ENCODE measurements around the gene RPS6KB2. TPM values are rescaled to one million over a fixed set of nuclear protein-coding genes. Genes with fewer than 3 reads are reported as not detected.

RPS6KB2 gene
- total and polyA plus RNA-seq, 5 donors: 29.0 to 39.6 (median 29.6) TPM

DNA sequence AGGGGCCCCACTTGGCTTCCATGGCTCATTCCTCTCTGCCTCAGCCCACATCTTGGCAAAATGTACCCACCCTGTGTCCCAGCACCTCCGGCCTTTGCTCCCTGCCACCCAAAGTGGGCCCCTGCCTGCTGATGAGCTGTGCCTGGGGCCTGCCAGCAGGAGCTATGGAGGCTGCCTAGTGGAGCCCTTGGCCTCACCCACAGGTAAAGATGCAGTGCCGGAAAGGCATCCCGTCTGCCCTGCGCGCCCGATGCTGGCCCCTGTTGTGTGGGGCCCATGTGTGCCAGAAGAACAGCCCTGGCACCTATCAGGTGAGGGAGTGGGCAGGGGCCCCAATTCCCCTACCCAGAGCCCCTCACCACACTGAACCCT lies 23.1 kb upstream of the RPS6KB2 start:
- Histone ChIP-seq H3K4me1 (ENCODE audit: control insufficient read depth, insufficient read depth, low read length) (peaks cover 6% of the 10 kb centered on the region), H3K27ac (ENCODE audit: low read length) (no peak overlapping the region), H3K9me3 (ENCODE audit: control insufficient read depth, low read length) (no peaks in the 10 kb centered on the region), H3K4me3 (ENCODE audit: low read length) (no peak overlapping the region), H3K27me3 (ENCODE audit: control insufficient read depth, insufficient read depth) (no peaks in the 10 kb centered on the region)
- ATAC-seq: no peak
- intact Hi-C loops (cut with DNase I): loop anchor here in 1 of 4 donors (10.0 kb wide), 1 partner anchor 100 kb away; the partner anchor contains the start of genes CDK2AP2 and PITPNM1
- WGBS: 89% methylated on average over 6 of the region's 6 CpGs
- peak in 1 of 3 donors; percentile 51 for DNase-seq

DNA sequence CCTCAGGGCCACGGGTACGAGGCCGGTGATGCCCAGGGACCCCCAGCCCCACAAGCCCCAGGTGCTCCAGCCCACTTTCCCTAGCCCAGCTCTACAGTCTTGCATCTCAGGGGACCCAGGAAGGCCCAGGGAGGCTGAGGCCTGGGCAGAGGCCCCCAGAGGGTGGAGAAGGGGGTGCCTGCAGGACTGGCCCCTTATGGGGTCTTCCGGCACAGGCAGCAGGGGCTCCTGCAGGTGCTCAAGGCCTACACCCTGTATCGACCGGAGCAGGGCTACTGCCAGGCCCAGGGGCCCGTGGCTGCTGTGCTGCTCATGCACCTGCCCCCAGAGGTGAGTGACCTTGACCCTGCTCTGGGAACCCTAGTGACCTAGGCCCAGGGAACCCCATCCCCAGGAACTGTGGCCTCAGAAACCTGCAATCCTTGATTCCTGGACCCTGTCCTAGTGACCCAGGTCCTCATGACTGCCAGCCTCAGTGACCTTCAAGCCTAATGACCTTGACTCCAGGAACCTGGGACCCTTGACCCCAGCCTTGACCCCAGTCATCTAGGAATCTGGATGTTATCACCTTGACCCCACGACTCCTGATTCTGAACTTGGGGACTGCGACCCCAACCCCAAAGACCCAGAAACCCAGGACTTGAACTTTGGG lies 22.5 kb upstream of the RPS6KB2 start:
- no peak overlapping the region for H3K4me3 ChIP-seq (ENCODE audit: low read length)
- no peaks in the 10 kb centered on the region for H3K9me3 ChIP-seq (ENCODE audit: control insufficient read depth, low read length)
- ATAC-seq (no peak), DNase-seq (no peak)
- H3K4me1 ChIP-seq (ENCODE audit: control insufficient read depth, insufficient read depth, low read length): peaks cover under 1% of the 10 kb centered on the region
- intact Hi-C loops (cut with DNase I): loop anchor here in 1 of 4 donors (10.0 kb wide), 1 partner anchor 99 kb away; the partner anchor contains the start of genes CDK2AP2 and PITPNM1
- WGBS: 91% methylated on average over 9 of the region's 9 CpGs
- H3K27ac ChIP-seq (ENCODE audit: low read length): no peak overlapping the region
- no peaks in the 10 kb centered on the region for H3K27me3 ChIP-seq (ENCODE audit: control insufficient read depth, insufficient read depth)

DNA sequence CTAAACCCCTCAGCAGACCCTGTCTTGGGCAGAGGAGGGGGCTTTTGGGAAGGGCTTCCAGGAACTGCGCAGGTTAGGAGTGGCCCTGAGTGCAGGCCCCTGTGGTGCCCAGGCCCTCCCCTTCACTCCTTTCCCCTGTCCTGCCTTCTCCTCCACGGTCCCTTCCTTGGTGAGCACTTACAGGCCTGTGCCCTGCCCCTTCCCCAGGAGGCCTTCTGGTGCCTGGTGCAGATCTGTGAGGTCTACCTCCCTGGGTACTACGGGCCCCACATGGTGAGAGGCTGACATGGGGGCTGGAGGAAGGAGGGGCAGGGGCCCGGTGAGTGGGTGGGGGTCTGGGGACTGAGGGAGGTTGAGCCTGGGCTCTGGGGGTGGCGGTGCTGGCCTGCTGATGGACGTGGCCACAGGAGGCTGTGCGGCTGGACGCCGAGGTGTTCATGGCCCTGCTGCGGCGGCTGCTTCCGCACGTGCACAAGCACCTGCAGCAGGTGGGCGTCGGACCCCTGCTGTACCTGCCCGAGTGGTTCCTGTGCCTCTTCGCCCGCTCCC lies 21.8 kb upstream of the RPS6KB2 start:
- Histone ChIP-seq H3K4me3 (ENCODE audit: low read length) (no peak overlapping the region), H3K9me3 (ENCODE audit: control insufficient read depth, low read length) (no peaks in the 10 kb centered on the region), H3K27ac (ENCODE audit: low read length) (no peak overlapping the region), H3K27me3 (ENCODE audit: control insufficient read depth, insufficient read depth) (no peaks in the 10 kb centered on the region), H3K4me1 (ENCODE audit: control insufficient read depth, insufficient read depth, low read length) (no peaks in the 10 kb centered on the region)
- no peak for DNase-seq
- no peak for ATAC-seq
- 81% methylated on average over 18 of the region's 18 CpGs for WGBS
- intact Hi-C loops (cut with DNase I): loop anchor here in 1 of 4 donors (10.0 kb wide), 1 partner anchor 98 kb away; the partner anchor contains the start of genes CDK2AP2 and PITPNM1

DNA sequence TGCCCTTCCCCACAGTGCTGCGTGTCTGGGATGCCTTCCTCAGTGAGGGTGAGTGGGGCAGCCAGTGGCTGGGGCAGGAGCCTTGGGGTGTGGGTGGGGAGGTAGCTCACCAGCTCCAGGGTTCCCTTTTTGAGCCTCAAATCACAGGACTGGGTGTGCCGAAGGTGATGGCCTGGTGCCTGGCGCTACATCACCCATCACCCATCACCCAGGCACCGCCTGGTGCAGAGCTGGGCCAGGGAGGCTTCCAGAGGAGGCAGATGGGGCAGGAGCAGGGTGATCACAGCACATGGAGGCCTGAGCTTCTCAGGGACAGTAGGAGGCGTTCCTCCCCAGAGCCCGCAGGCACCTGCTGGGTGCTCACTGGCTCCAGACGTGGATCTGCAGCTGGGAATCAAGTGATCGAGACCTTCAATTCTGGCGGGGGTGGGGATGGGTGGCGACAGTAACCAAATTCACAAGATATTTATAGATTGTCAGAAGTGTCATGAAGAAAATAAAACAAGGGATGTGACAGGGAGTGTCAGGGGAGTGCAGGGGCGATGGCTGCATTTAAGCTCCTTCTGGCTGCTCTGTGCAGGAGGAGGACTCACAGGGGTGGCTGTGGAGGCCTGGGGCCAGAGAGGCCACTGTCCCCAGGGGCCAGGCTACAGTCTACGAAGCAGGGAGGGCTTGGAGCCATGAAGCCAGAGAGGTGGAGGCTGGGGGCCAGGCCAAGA lies 21.2 kb upstream of the RPS6KB2 start:
- DNase-seq (peak in 1 of 3 donors; percentile 77), ATAC-seq (peak; percentile 4 to 30)
- no peaks in the 10 kb centered on the region for H3K9me3 ChIP-seq (ENCODE audit: control insufficient read depth, low read length)
- H3K27ac ChIP-seq (ENCODE audit: low read length): no peak overlapping the region
- H3K27me3 ChIP-seq (ENCODE audit: control insufficient read depth, insufficient read depth): no peaks in the 10 kb centered on the region
- no peaks in the 10 kb centered on the region for H3K4me1 ChIP-seq (ENCODE audit: control insufficient read depth, insufficient read depth, low read length)
- intact Hi-C loops (cut with DNase I): loop anchor here in 1 of 4 donors (10.0 kb wide), 1 partner anchor 98 kb away; the partner anchor contains the start of genes CDK2AP2 and PITPNM1
- no peak overlapping the region for H3K4me3 ChIP-seq (ENCODE audit: low read length)
- WGBS: 45% methylated on average over 12 of the region's 12 CpGs

DNA sequence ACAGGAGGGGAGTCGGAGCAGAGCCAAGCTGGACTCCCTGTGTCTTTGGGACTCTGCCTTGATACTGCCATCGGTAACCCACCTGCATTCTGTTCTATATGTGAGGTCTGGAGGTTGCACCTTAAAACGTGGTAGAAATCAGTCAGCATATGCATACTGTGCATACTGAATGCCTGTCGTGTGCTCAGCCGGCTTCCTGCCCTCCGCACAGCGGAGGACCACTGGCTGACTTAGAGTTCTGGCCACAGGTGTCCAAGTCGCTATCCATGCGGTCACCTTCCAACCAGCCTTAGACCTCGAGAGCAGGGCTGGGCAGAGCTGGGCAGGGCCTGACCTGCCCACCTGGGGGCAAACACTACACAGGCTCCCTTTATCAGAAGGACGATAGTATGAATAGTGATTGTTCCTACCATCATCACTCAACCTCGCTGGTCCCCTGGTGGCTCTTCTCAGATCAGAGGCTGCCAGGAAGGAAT lies 20.6 kb upstream of the RPS6KB2 start:
- Histone ChIP-seq H3K27ac (ENCODE audit: low read length) (no peak overlapping the region), H3K9me3 (ENCODE audit: control insufficient read depth, low read length) (no peaks in the 10 kb centered on the region), H3K4me1 (ENCODE audit: control insufficient read depth, insufficient read depth, low read length) (no peaks in the 10 kb centered on the region), H3K4me3 (ENCODE audit: low read length) (no peak overlapping the region), H3K27me3 (ENCODE audit: control insufficient read depth, insufficient read depth) (no peaks in the 10 kb centered on the region)
- intact Hi-C loops (cut with DNase I): loop anchor here in 1 of 4 donors (10.0 kb wide), 1 partner anchor 97 kb away; the partner anchor contains the start of genes CDK2AP2 and PITPNM1
- 64% methylated on average over 12 of the region's 12 CpGs for WGBS
- DNase-seq (no peak), ATAC-seq (no peak)

DNA sequence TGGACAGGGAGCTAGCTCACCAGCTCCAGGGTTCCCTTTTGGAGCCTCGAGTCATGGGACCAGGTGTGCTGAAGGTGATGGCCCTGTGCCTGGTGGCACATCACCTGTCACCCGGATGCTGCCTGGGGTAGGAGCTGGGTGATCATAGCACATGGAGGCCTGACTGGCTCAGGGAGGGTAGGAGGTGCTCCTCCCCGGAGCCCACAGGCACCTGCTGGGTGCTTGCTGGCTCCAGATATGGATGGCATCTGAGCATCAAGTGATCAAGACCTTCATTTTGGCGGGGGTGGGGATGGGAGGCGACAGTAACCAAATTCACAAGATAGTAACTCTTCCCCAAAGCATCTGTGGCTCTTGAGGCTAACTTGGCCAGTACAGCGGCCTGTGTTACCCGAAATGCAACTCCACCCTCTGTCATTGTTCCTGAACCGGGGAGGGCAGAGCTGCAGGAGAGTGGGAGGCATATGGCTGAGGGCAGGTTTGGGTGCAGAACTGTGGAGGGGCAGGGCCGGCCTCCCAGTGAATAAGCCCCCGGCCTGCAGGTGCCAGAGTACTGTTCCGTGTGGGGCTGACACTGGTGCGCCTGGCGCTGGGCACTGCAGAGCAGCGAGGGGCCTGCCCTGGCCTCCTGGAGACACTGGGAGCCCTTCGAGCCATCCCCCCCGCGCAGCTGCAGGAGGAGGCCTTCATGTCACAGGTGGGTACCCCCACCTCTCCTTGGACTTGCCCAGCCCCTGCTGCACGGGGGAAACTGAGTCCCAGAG lies 19.7 kb upstream of the RPS6KB2 start:
- H3K27ac ChIP-seq (ENCODE audit: low read length): no peak overlapping the region
- WGBS: 76% methylated on average over 18 of the region's 18 CpGs
- no peak overlapping the region for H3K4me3 ChIP-seq (ENCODE audit: low read length)
- H3K27me3 ChIP-seq (ENCODE audit: control insufficient read depth, insufficient read depth): no peaks in the 10 kb centered on the region
- intact Hi-C loops (cut with DNase I): loop anchor here in 1 of 4 donors (10.0 kb wide), 1 partner anchor 96 kb away; the partner anchor contains the start of genes CDK2AP2 and PITPNM1
- DNase-seq (no peak), ATAC-seq (no peak)
- H3K9me3 ChIP-seq (ENCODE audit: control insufficient read depth, low read length): no peaks in the 10 kb centered on the region
- no peaks in the 10 kb centered on the region for H3K4me1 ChIP-seq (ENCODE audit: control insufficient read depth, insufficient read depth, low read length)

DNA sequence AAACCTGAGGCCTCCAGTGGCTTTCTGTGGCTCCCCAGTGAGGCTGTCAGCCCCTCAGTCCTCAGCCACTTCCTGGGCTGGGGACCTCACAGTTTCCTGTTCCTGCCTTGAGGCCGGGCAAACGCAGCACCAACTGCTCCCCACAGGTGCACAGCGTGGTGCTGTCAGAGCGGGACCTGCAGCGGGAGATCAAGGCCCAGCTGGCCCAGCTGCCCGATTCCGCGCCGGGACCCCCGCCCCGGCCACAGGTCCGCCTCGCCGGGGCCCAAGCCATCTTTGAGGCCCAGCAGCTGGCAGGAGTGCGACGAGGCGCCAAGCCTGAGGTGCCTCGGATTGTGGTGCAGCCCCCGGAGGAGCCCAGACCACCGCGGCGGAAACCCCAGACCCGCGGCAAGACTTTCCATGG lies 19.0 kb upstream of the RPS6KB2 start:
- ATAC-seq (no peak), DNase-seq (no peak)
- intact Hi-C loops (cut with DNase I): loop anchor here in 1 of 4 donors (10.0 kb wide), 1 partner anchor 96 kb away; the partner anchor contains the start of genes CDK2AP2 and PITPNM1
- WGBS: 59% methylated on average over 24 of the region's 24 CpGs
- Histone ChIP-seq H3K27ac (ENCODE audit: low read length) (no peak overlapping the region), H3K4me3 (ENCODE audit: low read length) (no peak overlapping the region), H3K27me3 (ENCODE audit: control insufficient read depth, insufficient read depth) (no peaks in the 10 kb centered on the region), H3K4me1 (ENCODE audit: control insufficient read depth, insufficient read depth, low read length) (no peaks in the 10 kb centered on the region), H3K9me3 (ENCODE audit: control insufficient read depth, low read length) (no peaks in the 10 kb centered on the region)

DNA sequence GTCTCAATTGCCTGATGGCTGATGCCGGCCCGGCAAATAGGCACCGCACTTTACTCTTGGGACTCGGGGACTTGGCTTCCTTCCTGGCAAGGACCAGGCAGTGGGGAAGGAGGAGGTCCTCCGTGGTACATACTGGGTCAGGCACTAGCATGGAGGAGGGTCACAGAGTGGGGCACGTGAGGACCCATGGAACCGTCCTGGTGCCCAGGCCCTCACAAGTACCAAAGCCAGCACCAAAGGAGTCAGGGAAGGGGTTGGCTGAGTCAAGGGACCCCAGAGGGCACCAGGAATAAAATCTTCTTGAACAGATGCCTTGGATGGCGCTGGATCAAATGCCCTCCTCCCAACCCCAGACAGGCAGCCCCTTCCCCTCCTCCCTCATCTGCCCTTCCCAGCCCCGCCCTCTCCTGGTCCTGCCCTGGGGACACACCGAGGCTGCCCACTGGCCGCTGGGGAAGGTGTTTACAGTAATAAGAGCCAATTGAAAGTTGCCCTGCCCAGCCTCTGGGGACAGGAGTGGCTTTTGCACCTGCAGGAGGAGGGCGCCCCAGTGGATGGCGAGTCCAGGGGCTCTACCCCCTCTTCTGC lies 18.4 kb upstream of the RPS6KB2 start:
- Histone ChIP-seq H3K27me3 (ENCODE audit: control insufficient read depth, insufficient read depth) (no peaks in the 10 kb centered on the region), H3K9me3 (ENCODE audit: control insufficient read depth, low read length) (no peaks in the 10 kb centered on the region)
- ATAC-seq: no peak

DNA sequence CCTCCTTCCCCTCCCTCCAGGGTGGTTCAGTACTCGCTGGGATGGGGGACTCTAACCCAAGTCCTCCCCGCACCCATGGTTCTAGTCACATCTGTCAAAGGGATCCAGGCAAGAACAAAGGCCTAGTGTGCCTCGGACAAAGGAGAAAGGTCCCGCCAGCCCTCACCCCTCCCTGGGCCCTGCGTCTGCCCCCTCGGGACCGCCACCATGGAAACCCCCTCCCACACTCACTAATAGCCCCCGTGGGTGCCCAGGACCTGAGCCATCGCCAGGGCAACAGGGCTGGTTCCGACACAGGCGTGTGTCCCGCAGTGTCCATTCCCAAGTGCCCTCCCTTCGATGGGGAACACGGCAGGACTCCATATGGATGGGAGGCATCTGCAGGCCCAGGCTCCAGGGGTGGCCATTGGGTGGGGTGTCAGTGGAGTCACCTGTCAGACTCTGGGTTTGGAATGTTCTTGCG lies 17.9 kb upstream of the RPS6KB2 start:
- H3K4me1 ChIP-seq (ENCODE audit: control insufficient read depth, insufficient read depth, low read length): no peaks in the 10 kb centered on the region
- no peaks in the 10 kb centered on the region for H3K9me3 ChIP-seq (ENCODE audit: control insufficient read depth, low read length)
- WGBS: 68% methylated on average over 15 of the region's 15 CpGs
- H3K4me3 ChIP-seq (ENCODE audit: low read length): no peak overlapping the region
- ATAC-seq (no peak), DNase-seq (no peak)
- H3K27me3 ChIP-seq (ENCODE audit: control insufficient read depth, insufficient read depth): no peaks in the 10 kb centered on the region
- H3K27ac ChIP-seq (ENCODE audit: low read length): no peak overlapping the region
- intact Hi-C loops (cut with DNase I): loop anchor here in 1 of 4 donors (10.0 kb wide), 1 partner anchor 54 kb away; the partner anchor contains the start of gene TMEM134

More for the DNA sequence above, 18.4 kb upstream of the RPS6KB2 start:
- intact Hi-C loops (cut with DNase I): loop anchor here in 2 of 4 donors (10.0 kb wide), 2 partner anchors 55 to 95 kb away; partner anchors contain the start of genes CDK2AP2 (in 1 of the 2), PITPNM1 (in 1 of the 2) and TMEM134 (in 1 of the 2)
- H3K4me1 ChIP-seq (ENCODE audit: control insufficient read depth, insufficient read depth, low read length): no peaks in the 10 kb centered on the region
- no peak overlapping the region for H3K4me3 ChIP-seq (ENCODE audit: low read length)
- peak in 1 of 3 donors; percentile 51 for DNase-seq
- WGBS: 32% methylated on average over 13 of the region's 13 CpGs
- no peak overlapping the region for H3K27ac ChIP-seq (ENCODE audit: low read length)

All from right cardiac atrium (tissue), 5 donors.